ENCODE measurements around the gene LASP1.

LASP1 gene

DNA sequence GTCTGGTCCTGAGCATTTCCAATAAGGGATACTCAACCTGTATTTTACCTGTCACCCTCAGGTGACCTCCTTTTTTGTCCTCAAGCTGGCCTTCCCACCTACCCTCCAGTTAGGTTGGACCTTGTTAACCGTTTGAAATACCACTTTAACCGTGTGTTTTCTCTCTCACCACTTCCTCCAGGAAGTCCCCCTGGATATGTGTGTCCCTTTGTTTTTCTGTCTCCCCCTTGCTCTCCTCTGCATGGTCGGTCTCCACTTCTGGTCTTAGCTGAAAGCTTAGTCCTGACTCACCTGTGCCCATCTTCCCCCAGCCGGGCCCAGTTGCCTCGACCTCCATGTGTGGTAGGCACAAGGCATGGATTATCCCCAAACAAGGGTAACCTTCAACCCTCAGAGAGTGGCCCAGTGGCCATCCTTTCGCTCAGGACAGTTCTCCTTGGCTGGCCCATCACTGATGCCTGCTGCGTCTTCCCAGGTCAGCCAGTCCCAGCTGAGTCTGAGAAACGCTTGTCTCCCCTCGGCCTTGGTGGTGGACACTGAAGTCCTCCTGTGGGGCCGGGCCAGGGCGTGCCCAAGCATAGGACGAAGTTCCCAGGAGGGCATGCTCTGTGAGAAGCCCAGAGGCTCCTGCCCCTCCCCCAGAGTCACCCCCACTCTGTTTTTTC lies 20.0 kb downstream of the LASP1 start:
- no peak for FAIRE-seq

DNA sequence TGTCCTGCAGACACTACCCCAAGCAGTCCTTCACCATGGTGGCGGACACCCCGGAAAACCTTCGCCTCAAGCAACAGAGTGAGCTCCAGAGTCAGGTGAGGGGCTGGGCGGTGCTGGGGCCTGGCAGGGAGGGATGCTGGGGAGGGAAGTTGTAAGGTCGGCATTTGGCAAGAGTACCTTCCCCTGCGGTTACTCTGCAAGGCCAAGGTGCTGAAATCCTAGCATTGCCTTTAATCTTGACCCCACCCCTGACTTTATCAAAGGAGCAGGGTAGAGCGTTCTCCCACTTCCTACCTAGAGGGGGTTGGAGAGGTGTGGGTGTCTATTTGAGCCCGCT lies 20.5 kb downstream of the LASP1 start:
- no peak for FAIRE-seq

GRCh38 chr17:38891441-38891840 lies 21.6 kb downstream of the LASP1 start:
- FAIRE-seq, result no peak

DNA sequence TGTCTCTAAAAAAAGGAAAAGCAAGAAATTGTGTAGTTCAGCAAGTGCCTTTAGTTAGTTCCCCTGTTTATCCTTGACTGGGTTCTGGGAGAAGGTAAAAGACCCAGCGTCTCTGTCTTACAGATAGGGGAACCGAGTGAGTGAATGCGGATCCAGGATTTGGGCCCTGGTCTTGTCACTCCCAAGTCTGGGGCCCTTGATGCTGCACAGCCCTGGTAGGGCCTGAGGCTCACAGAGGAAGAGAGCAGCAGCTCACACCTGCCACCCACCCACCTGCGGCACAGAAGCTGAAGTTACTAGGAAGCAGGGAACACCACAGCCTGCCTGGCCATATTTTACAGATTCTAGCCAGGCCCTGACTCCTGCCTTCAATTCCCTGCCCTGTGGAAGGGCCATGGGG lies 22.2 kb downstream of the LASP1 start:
- no peak for FAIRE-seq

GRCh38 chr17:38892620-38893019 lies 22.8 kb downstream of the LASP1 start:
- no peak for FAIRE-seq

- FAIRE-seq, result no peak
These were observed 23.3 kb downstream of the LASP1 start for GRCh38 chr17:38893113-38893512.

DNA sequence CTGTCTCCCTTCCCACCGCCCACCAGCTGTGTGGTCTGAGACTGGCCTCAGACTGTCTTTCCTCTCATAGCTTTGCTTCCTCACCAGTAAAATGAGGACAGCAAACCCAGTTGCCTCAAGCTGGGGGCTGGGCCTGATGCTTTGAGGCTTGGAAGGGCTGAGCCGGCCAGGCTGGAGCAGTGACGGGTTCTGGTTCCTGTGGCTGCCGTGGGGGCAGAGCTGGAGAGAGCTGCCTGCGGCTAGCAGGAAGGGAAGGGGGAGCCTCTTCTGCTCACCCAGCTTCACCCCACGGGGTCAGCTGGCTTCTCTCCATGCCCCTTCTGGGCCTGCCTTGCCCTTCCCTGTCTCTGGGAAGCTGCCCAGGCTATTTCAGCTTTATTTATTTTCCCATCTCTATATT lies 23.7 kb downstream of the LASP1 start:
- FAIRE-seq, result no peak

DNA sequence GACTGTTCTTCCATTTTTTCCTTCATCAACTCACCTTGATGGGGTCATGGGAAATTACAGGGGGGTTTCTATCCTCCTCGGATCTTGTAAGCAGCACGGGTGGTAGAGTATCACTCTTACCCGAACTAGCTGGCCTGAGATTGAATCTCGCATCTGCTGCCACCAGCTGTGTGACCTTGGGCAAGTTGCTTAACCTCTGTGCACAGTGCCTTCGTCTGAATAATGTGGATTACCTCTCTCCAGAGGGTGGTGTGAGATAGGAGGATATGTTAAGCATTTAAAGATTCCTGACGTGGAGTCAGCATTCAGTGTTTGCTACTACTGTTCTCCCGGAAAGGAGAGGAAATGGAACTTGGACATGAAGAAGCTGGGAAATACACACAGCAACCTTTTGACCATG lies 24.4 kb downstream of the LASP1 start:
- no peak for FAIRE-seq

GRCh38 chr17:38896346-38896954 lies 26.6 kb downstream of the LASP1 start:
- no peak for FAIRE-seq

GRCh38 chr17:38897176-38897575 lies 27.3 kb downstream of the LASP1 start:
- FAIRE-seq, result no peak

DNA sequence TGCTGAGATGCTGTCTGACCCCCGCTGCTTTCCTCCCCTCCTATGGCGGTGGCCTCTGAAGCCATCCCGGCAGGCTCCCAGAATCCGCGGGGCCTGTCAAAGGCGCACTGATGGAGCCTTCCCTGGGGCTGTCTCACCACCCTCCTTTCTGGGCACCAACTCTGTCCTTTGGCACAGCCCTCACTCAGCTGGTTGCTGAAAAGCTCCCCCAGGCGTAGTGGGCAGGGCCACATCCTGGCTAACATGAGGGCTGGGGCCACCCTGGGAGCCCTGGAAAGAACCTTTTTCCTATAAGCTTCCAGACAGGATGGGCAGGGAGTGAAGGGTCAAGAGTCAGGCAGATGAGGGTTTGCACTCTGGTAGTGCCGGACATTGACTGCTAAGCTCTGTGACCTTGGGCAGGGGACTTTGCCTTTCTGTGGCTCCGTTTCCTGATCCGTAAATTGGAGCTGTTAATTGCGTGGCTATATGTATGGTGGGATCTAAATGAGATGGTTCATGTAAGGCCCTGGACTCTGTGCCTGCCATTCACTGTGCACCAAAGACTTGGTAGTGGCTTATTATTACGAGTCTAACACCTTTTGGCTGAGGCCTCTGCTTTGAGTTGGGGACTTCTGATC lies 27.9 kb downstream of the LASP1 start:
- FAIRE-seq, result no peak

GRCh38 chr17:38898291-38898679 lies 28.4 kb downstream of the LASP1 start:
- FAIRE-seq, result no peak

GRCh38 chr17:38898812-38899348 lies 29.0 kb downstream of the LASP1 start:
- no peak for FAIRE-seq

DNA sequence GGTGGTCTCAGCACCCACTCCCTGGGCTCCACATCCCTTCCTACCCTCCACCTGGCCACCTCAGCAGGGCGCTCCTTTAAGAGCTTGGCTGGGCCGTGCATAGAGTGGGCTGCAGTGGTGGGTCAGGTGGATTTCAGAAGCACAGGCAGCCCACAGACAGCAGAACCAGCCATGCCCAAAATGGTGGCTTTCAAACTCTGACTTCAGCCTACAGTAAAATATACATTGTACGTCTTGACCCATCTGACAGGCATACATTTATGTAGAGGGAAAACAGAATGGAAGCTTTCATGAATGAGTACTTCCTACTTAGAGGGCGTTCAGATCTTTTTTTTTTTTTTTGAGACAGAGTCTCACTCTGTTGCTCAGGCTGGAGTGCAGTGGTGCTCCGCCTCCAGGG lies 29.6 kb downstream of the LASP1 start:
- no peak for FAIRE-seq

DNA sequence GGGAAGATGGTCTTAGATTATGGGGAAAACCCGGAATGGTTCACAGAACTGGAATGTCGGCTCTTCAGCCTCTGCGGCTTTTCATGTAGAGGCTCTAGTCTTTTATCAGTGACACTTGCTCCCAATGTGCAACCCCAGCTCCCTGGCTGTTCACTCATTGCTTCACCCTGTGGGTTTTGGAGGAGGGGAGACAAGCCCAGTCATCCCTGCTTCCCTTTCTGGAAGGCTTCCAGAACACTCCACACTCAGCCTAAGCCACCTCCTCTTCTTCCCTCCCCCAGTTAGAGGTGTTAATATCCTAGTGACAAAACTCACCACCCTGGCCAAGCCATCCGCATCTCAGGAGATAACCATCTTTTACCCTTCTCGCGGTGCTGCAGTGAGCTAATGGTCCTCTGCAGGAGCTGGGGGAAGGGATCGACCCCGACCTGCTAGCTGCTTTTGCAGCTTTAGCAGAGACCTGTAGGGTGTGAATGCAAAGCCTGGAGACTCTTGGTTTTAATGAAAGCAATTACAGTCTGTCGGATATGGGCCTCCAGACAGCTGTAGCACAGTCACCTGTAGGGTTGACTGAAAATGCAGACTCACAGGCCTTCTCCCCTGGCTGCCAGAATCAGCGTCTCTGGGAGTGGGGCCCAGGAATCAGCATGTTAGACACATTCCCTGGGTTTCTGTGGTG lies 31.3 kb downstream of the LASP1 start:
- FAIRE-seq, result no peak

GRCh38 chr17:38903404-38903803 lies 33.5 kb downstream of the LASP1 start:
- no peak for FAIRE-seq

DNA sequence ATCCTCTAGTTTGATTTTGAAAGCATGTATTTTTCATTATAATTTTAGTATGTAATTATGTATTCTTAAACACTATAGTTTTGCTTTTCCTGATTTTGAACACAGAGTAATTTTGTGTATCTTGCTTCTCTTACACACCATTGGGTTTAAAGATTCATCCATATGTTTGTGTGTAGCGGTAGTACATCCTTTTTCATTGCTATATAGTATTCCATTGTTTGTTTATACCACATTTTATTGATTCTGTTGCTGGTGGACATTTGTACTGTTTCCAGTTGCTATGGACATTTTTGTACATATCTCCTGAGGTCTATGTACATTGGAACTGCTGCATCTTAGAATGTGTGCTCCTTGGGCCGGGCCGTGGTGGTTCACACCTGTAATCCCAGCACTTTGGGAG lies 35.0 kb downstream of the LASP1 start:
- no peak for FAIRE-seq

DNA sequence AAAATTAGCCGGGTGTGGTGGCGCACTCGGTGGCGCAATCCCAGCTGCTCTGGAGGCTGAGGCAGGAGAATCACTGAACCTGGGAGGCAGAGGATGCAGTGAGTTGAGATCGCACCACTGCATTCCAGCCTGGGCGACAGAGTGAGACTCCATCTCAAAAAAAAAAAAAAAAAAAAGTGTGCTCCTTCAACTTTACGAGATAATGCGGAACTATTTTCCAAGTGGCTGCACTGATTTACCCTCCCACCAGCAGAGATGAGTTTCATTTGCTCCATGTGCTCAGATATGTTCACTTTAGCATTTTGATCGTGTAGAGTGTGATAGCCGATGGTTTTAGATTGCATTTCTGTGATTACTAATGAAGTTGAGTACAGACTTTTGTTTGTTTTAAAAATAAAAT lies 35.5 kb downstream of the LASP1 start:
- FAIRE-seq, result no peak

- FAIRE-seq, result no peak
These were observed 36.8 kb downstream of the LASP1 start for GRCh38 chr17:38906460-38907228.

GRCh38 chr17:38907930-38908675 lies 38.2 kb downstream of the LASP1 start:
- no peak for FAIRE-seq

GRCh38 chr17:38908676-38909181 lies 38.9 kb downstream of the LASP1 start:
- no peak for FAIRE-seq

GRCh38 chr17:38910325-38910724 lies 40.5 kb downstream of the LASP1 start:
- no peak for FAIRE-seq
